ENCODE results near the gene KIAA1210. TPM values are rescaled to one million over a fixed set of nuclear protein-coding genes. Genes with fewer than 3 reads are reported as not detected.

KIAA1210 gene
- 0.09 TPM for total RNA-seq
- 0.16 TPM for polyA plus RNA-seq
- long read RNA-seq, donor 1: 0 reads
- long read RNA-seq, donor 2: 0 reads
- long read RNA-seq, donor 3: 0 reads
- long read RNA-seq, donor 4: 0 reads
- long read RNA-seq, donor 5: 0 reads
- long read RNA-seq, donor 6: 0 reads
- long read RNA-seq, donor 7: 0 reads
- long read RNA-seq, donor 8: 0 reads
- long read RNA-seq, donor 9: 0 reads
- long read RNA-seq, donor 10: 0 reads

- no peaks in the 10 kb centered on the region for H3K36me3 ChIP-seq (ENCODE audit: control insufficient read depth in 2 of 2, insufficient read depth in 2 of 2, low read length in 1 of 2)
- no peaks in the 10 kb centered on the region for H3K27me3 ChIP-seq (ENCODE audit: control insufficient read depth in 2 of 2, insufficient read depth in 1 of 2, low read length in 1 of 2)
- H3K4me1 ChIP-seq (ENCODE audit: control insufficient read depth in 2 of 2, insufficient read depth in 2 of 2, low read length in 2 of 2): no peaks in the 10 kb centered on the region
- WGBS: 72% methylated on average over 5 of the region's 5 CpGs
- no peak within 1 kb of the TSS for H3K4me3 ChIP-seq (ENCODE audit: low read length in 2 of 2)
- no peak within 1 kb of the TSS for H3K27ac ChIP-seq (ENCODE audit: low read depth in 1 of 2, low read length in 1 of 2)
- H3K9me3 ChIP-seq (ENCODE audit: control insufficient read depth in 2 of 2, insufficient read depth in 1 of 2, low read length in 1 of 2): no peaks in the 10 kb centered on the region
- DNase-seq (ENCODE audit: low read depth in 6 of 9, low spot score in 9 of 9): no peak
These were observed at the start of gene KIAA1210 for GRCh38 chrX:119127650-119128049. Gene KIAA1210 (minus strand): TSS chrX:119127812. CDS start chrX:119123642, 4,170 bp downstream.

GRCh38 chrX:119177278-119177677, 49.7 kb upstream of the KIAA1210 start:
- no peaks in the 10 kb centered on the region for H3K27me3 ChIP-seq (ENCODE audit: control insufficient read depth in 2 of 2, insufficient read depth in 1 of 2, low read length in 1 of 2)
- no peak overlapping the region for H3K27ac ChIP-seq (ENCODE audit: low read depth in 1 of 2, low read length in 1 of 2)
- no peak for DNase-seq (ENCODE audit: low read depth in 6 of 9, low spot score in 9 of 9)
- H3K9me3 ChIP-seq (ENCODE audit: control insufficient read depth in 2 of 2, insufficient read depth in 1 of 2, low read length in 1 of 2): no peaks in the 10 kb centered on the region
- H3K4me1 ChIP-seq (ENCODE audit: control insufficient read depth in 2 of 2, insufficient read depth in 2 of 2, low read length in 2 of 2): no peaks in the 10 kb centered on the region
- no peaks in the 10 kb centered on the region for H3K36me3 ChIP-seq (ENCODE audit: control insufficient read depth in 2 of 2, insufficient read depth in 2 of 2, low read length in 1 of 2)
- WGBS: 0% methylated on average over 1 of the region's 1 CpG
- no peak overlapping the region for H3K4me3 ChIP-seq (ENCODE audit: low read length in 2 of 2)

GRCh38 chrX:119174900-119175299, 47.3 kb upstream of the KIAA1210 start:
- Histone ChIP-seq H3K4me3 (ENCODE audit: low read length in 2 of 2) (no peak overlapping the region), H3K4me1 (ENCODE audit: control insufficient read depth in 2 of 2, insufficient read depth in 2 of 2, low read length in 2 of 2) (no peaks in the 10 kb centered on the region), H3K9me3 (ENCODE audit: control insufficient read depth in 2 of 2, insufficient read depth in 1 of 2, low read length in 1 of 2) (no peaks in the 10 kb centered on the region), H3K27me3 (ENCODE audit: control insufficient read depth in 2 of 2, insufficient read depth in 1 of 2, low read length in 1 of 2) (no peaks in the 10 kb centered on the region), H3K27ac (ENCODE audit: low read depth in 1 of 2, low read length in 1 of 2) (no peak overlapping the region), H3K36me3 (ENCODE audit: control insufficient read depth in 2 of 2, insufficient read depth in 2 of 2, low read length in 1 of 2) (no peaks in the 10 kb centered on the region)
- no peak for DNase-seq (ENCODE audit: low read depth in 6 of 9, low spot score in 9 of 9)
- WGBS: 97% methylated on average over 2 of the region's 2 CpGs

- Histone ChIP-seq H3K27ac (ENCODE audit: low read depth in 1 of 2, low read length in 1 of 2) (no peak overlapping the region), H3K27me3 (ENCODE audit: control insufficient read depth in 2 of 2, insufficient read depth in 1 of 2, low read length in 1 of 2) (no peaks in the 10 kb centered on the region)
These were observed 40.5 kb upstream of the KIAA1210 start for GRCh38 chrX:119168104-119168503.

GRCh38 chrX:119158226-119158625, 30.6 kb upstream of the KIAA1210 start:
- Histone ChIP-seq H3K4me3 (ENCODE audit: low read length in 2 of 2) (no peak overlapping the region), H3K4me1 (ENCODE audit: control insufficient read depth in 2 of 2, insufficient read depth in 2 of 2, low read length in 2 of 2) (no peaks in the 10 kb centered on the region), H3K9me3 (ENCODE audit: control insufficient read depth in 2 of 2, insufficient read depth in 1 of 2, low read length in 1 of 2) (no peaks in the 10 kb centered on the region), H3K36me3 (ENCODE audit: control insufficient read depth in 2 of 2, insufficient read depth in 2 of 2, low read length in 1 of 2) (no peaks in the 10 kb centered on the region), H3K27ac (ENCODE audit: low read depth in 1 of 2, low read length in 1 of 2) (no peak overlapping the region), H3K27me3 (ENCODE audit: control insufficient read depth in 2 of 2, insufficient read depth in 1 of 2, low read length in 1 of 2) (no peaks in the 10 kb centered on the region)
- WGBS: 90% methylated on average over 3 of the region's 3 CpGs
- DNase-seq (ENCODE audit: low read depth in 6 of 9, low spot score in 9 of 9): no peak

More at GRCh38 chrX:119168104-119168503, 40.5 kb upstream of the KIAA1210 start:
- 50% methylated on average over 2 of the region's 2 CpGs for WGBS
- no peaks in the 10 kb centered on the region for H3K4me1 ChIP-seq (ENCODE audit: control insufficient read depth in 2 of 2, insufficient read depth in 2 of 2, low read length in 2 of 2)
- DNase-seq (ENCODE audit: low read depth in 6 of 9, low spot score in 9 of 9): no peak
- H3K4me3 ChIP-seq (ENCODE audit: low read length in 2 of 2): no peak overlapping the region
- H3K36me3 ChIP-seq (ENCODE audit: control insufficient read depth in 2 of 2, insufficient read depth in 2 of 2, low read length in 1 of 2): no peaks in the 10 kb centered on the region
- no peaks in the 10 kb centered on the region for H3K9me3 ChIP-seq (ENCODE audit: control insufficient read depth in 2 of 2, insufficient read depth in 1 of 2, low read length in 1 of 2)

- H3K9me3 ChIP-seq (ENCODE audit: control insufficient read depth in 2 of 2, insufficient read depth in 1 of 2, low read length in 1 of 2): no peaks in the 10 kb centered on the region
- WGBS: 95% methylated on average over 1 of the region's 1 CpG
- H3K4me3 ChIP-seq (ENCODE audit: low read length in 2 of 2): no peak overlapping the region
- no peaks in the 10 kb centered on the region for H3K36me3 ChIP-seq (ENCODE audit: control insufficient read depth in 2 of 2, insufficient read depth in 2 of 2, low read length in 1 of 2)
- no peaks in the 10 kb centered on the region for H3K4me1 ChIP-seq (ENCODE audit: control insufficient read depth in 2 of 2, insufficient read depth in 2 of 2, low read length in 2 of 2)
- no peaks in the 10 kb centered on the region for H3K27me3 ChIP-seq (ENCODE audit: control insufficient read depth in 2 of 2, insufficient read depth in 1 of 2, low read length in 1 of 2)
- no peak for DNase-seq (ENCODE audit: low read depth in 6 of 9, low spot score in 9 of 9)
- H3K27ac ChIP-seq (ENCODE audit: low read depth in 1 of 2, low read length in 1 of 2): no peak overlapping the region
These were observed 28.6 kb upstream of the KIAA1210 start for GRCh38 chrX:119156241-119156640.

GRCh38 chrX:119155416-119156035, 27.9 kb upstream of the KIAA1210 start:
- peaks cover 0 to 6% of the 10 kb centered on the region in 2 donors for H3K27me3 ChIP-seq (ENCODE audit: control insufficient read depth in 2 of 2, insufficient read depth in 1 of 2, low read length in 1 of 2)
- H3K4me1 ChIP-seq (ENCODE audit: control insufficient read depth in 2 of 2, insufficient read depth in 2 of 2, low read length in 2 of 2): no peaks in the 10 kb centered on the region

GRCh38 chrX:119151051-119151380, 23.4 kb upstream of the KIAA1210 start:
- Histone ChIP-seq H3K4me3 (ENCODE audit: low read length in 2 of 2) (no peak overlapping the region), H3K36me3 (ENCODE audit: control insufficient read depth in 2 of 2, insufficient read depth in 2 of 2, low read length in 1 of 2) (no peaks in the 10 kb centered on the region), H3K4me1 (ENCODE audit: control insufficient read depth in 2 of 2, insufficient read depth in 2 of 2, low read length in 2 of 2) (no peaks in the 10 kb centered on the region), H3K27me3 (ENCODE audit: control insufficient read depth in 2 of 2, insufficient read depth in 1 of 2, low read length in 1 of 2) (peaks cover 0 to 10% of the 10 kb centered on the region in 2 donors), H3K27ac (ENCODE audit: low read depth in 1 of 2, low read length in 1 of 2) (no peak overlapping the region), H3K9me3 (ENCODE audit: control insufficient read depth in 2 of 2, insufficient read depth in 1 of 2, low read length in 1 of 2) (no peaks in the 10 kb centered on the region)
- DNase-seq (ENCODE audit: low read depth in 6 of 9, low spot score in 9 of 9): no peak
- WGBS: 56% methylated on average over 9 of the region's 9 CpGs

More at GRCh38 chrX:119155416-119156035, 27.9 kb upstream of the KIAA1210 start:
- Histone ChIP-seq H3K4me3 (ENCODE audit: low read length in 2 of 2) (no peak overlapping the region), H3K36me3 (ENCODE audit: control insufficient read depth in 2 of 2, insufficient read depth in 2 of 2, low read length in 1 of 2) (no peaks in the 10 kb centered on the region), H3K27ac (ENCODE audit: low read depth in 1 of 2, low read length in 1 of 2) (no peak overlapping the region), H3K9me3 (ENCODE audit: control insufficient read depth in 2 of 2, insufficient read depth in 1 of 2, low read length in 1 of 2) (no peaks in the 10 kb centered on the region)
- DNase-seq (ENCODE audit: low read depth in 6 of 9, low spot score in 9 of 9): no peak
- 82% methylated on average over 6 of the region's 6 CpGs for WGBS

- Histone ChIP-seq H3K36me3 (ENCODE audit: control insufficient read depth in 2 of 2, insufficient read depth in 2 of 2, low read length in 1 of 2) (no peaks in the 10 kb centered on the region), H3K4me1 (ENCODE audit: control insufficient read depth in 2 of 2, insufficient read depth in 2 of 2, low read length in 2 of 2) (no peaks in the 10 kb centered on the region), H3K4me3 (ENCODE audit: low read length in 2 of 2) (no peak overlapping the region), H3K9me3 (ENCODE audit: control insufficient read depth in 2 of 2, insufficient read depth in 1 of 2, low read length in 1 of 2) (no peaks in the 10 kb centered on the region), H3K27me3 (ENCODE audit: control insufficient read depth in 2 of 2, insufficient read depth in 1 of 2, low read length in 1 of 2) (peaks cover 0 to 10% of the 10 kb centered on the region in 2 donors), H3K27ac (ENCODE audit: low read depth in 1 of 2, low read length in 1 of 2) (no peak overlapping the region)
- DNase-seq (ENCODE audit: low read depth in 6 of 9, low spot score in 9 of 9): no peak
- 71% methylated on average over 42 of the region's 42 CpGs for WGBS
These were observed 22.8 kb upstream of the KIAA1210 start for GRCh38 chrX:119150163-119151050.

Measured in thymus (tissue), 14 donors.